ENCODE data around the gene CFAP74. TPM values are rescaled to one million over a fixed set of nuclear protein-coding genes. Genes with fewer than 3 reads are reported as not detected.

Gene CFAP74
- total RNA-seq, 2 donors from 2014 or later = 9.1 TPM; not detected in 1

- H3K36me3 ChIP-seq = no peaks in the 10 kb centered on the region
- TF ChIP-seq POLR2A (IDR thresholded peaks at IDR 0.05) (no peak), POLR2AphosphoS5 (IDR thresholded peaks at IDR 0.05) (no peak)
- TF ChIP-seq, protein P1, sequence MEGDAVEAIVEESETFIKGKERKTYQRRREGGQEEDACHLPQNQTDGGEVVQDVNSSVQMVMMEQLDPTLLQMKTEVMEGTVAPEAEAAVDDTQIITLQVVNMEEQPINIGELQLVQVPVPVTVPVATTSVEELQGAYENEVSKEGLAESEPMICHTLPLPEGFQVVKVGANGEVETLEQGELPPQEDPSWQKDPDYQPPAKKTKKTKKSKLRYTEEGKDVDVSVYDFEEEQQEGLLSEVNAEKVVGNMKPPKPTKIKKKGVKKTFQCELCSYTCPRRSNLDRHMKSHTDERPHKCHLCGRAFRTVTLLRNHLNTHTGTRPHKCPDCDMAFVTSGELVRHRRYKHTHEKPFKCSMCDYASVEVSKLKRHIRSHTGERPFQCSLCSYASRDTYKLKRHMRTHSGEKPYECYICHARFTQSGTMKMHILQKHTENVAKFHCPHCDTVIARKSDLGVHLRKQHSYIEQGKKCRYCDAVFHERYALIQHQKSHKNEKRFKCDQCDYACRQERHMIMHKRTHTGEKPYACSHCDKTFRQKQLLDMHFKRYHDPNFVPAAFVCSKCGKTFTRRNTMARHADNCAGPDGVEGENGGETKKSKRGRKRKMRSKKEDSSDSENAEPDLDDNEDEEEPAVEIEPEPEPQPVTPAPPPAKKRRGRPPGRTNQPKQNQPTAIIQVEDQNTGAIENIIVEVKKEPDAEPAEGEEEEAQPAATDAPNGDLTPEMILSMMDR (IDR thresholded peaks at IDR 0.05) = no peak
- no peaks in the 10 kb centered on the region for H3K27me3 ChIP-seq (replicated peaks; ENCODE audit: insufficient read depth)
- H3K9me3 ChIP-seq = no peaks in the 10 kb centered on the region
- 8% methylated on average over 84 of the region's 84 CpGs for WGBS
- H3K4me3 ChIP-seq = peak overlapping the region; percentile 70 to 81
- H3K4me1 ChIP-seq (replicated peaks) = no peaks in the 10 kb centered on the region
- intact Hi-C loops (cut with DNase I) = no loop called here
- DNase-seq (ENCODE audit: low spot score) = no peak
- peak overlapping the region; percentile 66 to 86 for H3K27ac ChIP-seq
These were observed 47.5 kb upstream of the CFAP74 start for GRCh38 chr1:2050793-2051682.

DNA sequence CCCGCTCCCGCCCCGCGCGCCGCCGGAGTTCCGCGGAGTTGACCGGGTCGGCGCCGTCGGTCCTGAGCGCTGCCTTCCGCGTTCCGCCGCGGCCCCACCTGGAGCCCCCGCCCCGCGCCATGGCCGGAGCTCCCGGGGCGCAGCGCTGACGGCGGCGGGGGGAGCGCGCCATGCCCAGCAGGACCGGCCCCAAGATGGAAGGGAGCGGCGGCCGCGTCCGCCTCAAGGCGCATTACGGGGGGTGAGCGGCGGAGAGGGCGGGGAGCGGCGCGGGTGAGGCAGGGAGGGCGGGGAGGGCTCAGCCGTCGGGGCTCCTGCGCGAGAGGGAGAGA is 46.8 kb upstream of the CFAP74 start:
- WGBS = 0% methylated on average over 5 of the region's 51 CpGs
- Histone ChIP-seq H3K9me3 (no peaks in the 10 kb centered on the region), H3K36me3 (no peaks in the 10 kb centered on the region), H3K4me1 (replicated peaks) (no peaks in the 10 kb centered on the region), H3K27ac (peak overlapping the region; percentile 66 to 86), H3K4me3 (peak overlapping the region; percentile 70 to 81), H3K27me3 (replicated peaks; ENCODE audit: insufficient read depth) (no peaks in the 10 kb centered on the region)
- intact Hi-C loops (cut with DNase I) = no loop called here
- DNase-seq (ENCODE audit: low spot score) = no peak
- TF ChIP-seq, protein P1 (IDR thresholded peaks at IDR 0.05) = no peak
- no peak for TF ChIP-seq POLR2AphosphoS5 (IDR thresholded peaks at IDR 0.05)
- no peak for TF ChIP-seq POLR2A (IDR thresholded peaks at IDR 0.05)

DNA sequence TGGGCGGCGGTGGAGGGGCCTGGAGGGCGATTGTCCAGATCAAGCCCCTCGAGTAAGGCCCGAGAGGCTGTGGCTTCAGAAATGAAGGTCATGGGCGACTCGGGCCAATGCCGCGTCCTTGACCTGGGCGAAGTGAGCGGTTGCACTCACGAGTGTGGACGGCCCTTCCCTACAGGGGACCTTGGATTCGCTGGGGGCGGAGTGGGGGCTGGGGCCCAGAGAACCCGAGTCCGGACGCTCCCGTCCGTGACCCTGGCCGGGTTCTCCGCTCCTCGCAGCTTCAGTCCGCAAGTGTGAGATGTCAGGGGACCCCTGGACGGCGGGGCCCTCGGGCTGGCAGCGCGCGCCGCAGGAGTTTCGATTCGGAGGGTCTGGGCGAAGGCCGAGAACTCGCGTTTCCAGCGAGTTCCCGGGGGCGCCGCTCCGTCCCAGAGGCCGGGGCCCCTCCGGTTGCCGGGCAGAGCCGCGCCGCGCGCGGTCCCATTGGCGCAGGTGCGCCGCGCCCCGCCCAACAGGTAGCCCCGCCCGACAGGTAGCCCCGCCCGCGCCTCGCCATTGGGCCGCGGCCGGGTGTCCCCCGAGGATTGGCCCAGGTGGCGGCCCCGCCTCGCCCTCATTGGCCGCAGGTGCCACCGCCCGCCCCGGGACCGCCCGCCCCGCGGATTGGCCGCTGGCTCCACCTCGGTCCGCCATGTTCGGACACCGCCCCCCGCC is 46.3 kb upstream of the CFAP74 start, which contains the start of gene PRKCZ:
Gene PRKCZ (plus strand): TSS at position 694 of the 714 bp plus-strand sequence. CDS start 220 bp downstream, outside the sequence.
- DNase-seq (ENCODE audit: low spot score) = peak; percentile 94
- peak within 1 kb of the TSS; percentile 70 to 81 for H3K4me3 ChIP-seq
- H3K27me3 ChIP-seq (replicated peaks; ENCODE audit: insufficient read depth) = no peaks in the 10 kb centered on the region
- H3K9me3 ChIP-seq = no peaks in the 10 kb centered on the region
- intact Hi-C loops (cut with DNase I) = loop anchor here (10.0 kb wide), 1 partner anchor 85 kb away; no protein-coding TSS in a partner anchor
- H3K4me1 ChIP-seq (replicated peaks) = peaks cover 3% of the 10 kb centered on the region
- peak within 1 kb of the TSS; percentile 66 to 86 for H3K27ac ChIP-seq
- under 1% methylated on average over 62 of the region's 83 CpGs for WGBS
- no peaks in the 10 kb centered on the region for H3K36me3 ChIP-seq
- TF ChIP-seq, protein P1 (IDR thresholded peaks at IDR 0.05) = peak in 1 of 4 experiments; percentile 12
- TF ChIP-seq POLR2A (IDR thresholded peaks at IDR 0.05) = peak; percentile 41
- TF ChIP-seq POLR2AphosphoS5 (IDR thresholded peaks at IDR 0.05) = no peak

GRCh38 chr1:2049225-2049717 is 45.7 kb upstream of the CFAP74 start:
- Histone ChIP-seq H3K4me3 (peak overlapping the region; percentile 70 to 81), H3K4me1 (replicated peaks) (peaks cover 3% of the 10 kb centered on the region), H3K27ac (peak overlapping the region in 1 of 2 donors; percentile 23), H3K9me3 (no peaks in the 10 kb centered on the region), H3K27me3 (replicated peaks; ENCODE audit: insufficient read depth) (no peaks in the 10 kb centered on the region), H3K36me3 (no peaks in the 10 kb centered on the region)
- 45% methylated on average over 14 of the region's 14 CpGs for WGBS
- intact Hi-C loops (cut with DNase I) = loop anchor here (10.0 kb wide), 1 partner anchor 84 kb away; no protein-coding TSS in a partner anchor
- TF ChIP-seq, protein P1 (IDR thresholded peaks at IDR 0.05) = peak in 2 of 4 experiments; percentile 26 to 49
- TF ChIP-seq POLR2AphosphoS5 (IDR thresholded peaks at IDR 0.05) = no peak
- DNase-seq (ENCODE audit: low spot score) = no peak
